ENCODE data around the gene ZNF705A. TPM values are rescaled to one million over a fixed set of nuclear protein-coding genes. Genes with fewer than 3 reads are reported as not detected.
"Not testable (repeated sequence)": the region's sequence is repeated elsewhere in the genome, so short reads cannot be mapped to it uniquely, and the experiment has no call there.

The ZNF705A gene
- polyA plus RNA-seq, 1 donor (not counting 4 experiments of a cell fraction or from before 2014, with no cell fraction given), result not detected

DNA sequence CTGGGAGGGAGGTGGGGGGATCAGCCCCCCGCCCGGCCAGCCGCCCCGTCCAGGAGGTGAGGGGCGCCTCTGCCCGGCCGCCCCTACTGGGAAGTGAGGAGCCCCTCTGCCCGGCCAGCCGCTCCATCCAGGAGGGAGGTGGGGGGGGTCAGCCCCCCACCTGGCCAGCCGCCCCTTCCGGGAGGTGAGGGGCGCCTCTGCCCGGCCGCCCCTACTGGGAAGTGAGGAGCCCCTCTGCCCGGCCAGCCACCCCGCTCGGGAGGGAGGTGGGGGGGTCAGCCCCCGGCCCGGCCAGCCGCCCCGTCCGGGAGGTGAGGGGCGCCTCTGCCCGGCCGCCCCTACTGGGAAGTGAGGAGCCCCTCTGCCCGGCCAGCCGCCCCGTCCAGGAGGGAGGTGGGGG lies 27.4 kb downstream of the ZNF705A start:
- H3K4me3 ChIP-seq (ENCODE audit: control insufficient read depth in 2 of 3, extremely low read depth in 1 of 3, insufficient read depth in 2 of 3, low read depth in 1 of 3, low read length in 3 of 3); H3K27me3 ChIP-seq (ENCODE audit: control insufficient read depth, extremely low read depth, insufficient read depth, low read length); FAIRE-seq; H4K20me1 ChIP-seq (ENCODE audit: control insufficient read depth, extremely low read depth, insufficient read depth, low read length); H3K9me1 ChIP-seq (ENCODE audit: control insufficient read depth, extremely low read depth, insufficient read depth, low read length); H3K27ac ChIP-seq (ENCODE audit: control insufficient read depth, insufficient read depth, low read length); H2AFZ ChIP-seq (ENCODE audit: control insufficient read depth, low read length); H3K4me1 ChIP-seq (ENCODE audit: control insufficient read depth, extremely low read depth, insufficient read depth, low read length); H3K9me3 ChIP-seq (ENCODE audit: control insufficient read depth, low read depth, low read length); H3K79me2 ChIP-seq (ENCODE audit: control insufficient read depth, insufficient read depth, low read length); dilution Hi-C loops (cut with MboI; ENCODE audit: extremely low pct_ligation_motif_present, low sequenced_read_pairs); H3K4me2 ChIP-seq (ENCODE audit: control insufficient read depth, extremely low read depth, insufficient read depth, low read depth, low read length); DNase-seq (ENCODE audit: low read depth, low spot score); H3K36me3 ChIP-seq (ENCODE audit: control insufficient read depth in 2 of 2, extremely low read depth in 1 of 2, insufficient read depth in 2 of 2, low read length in 2 of 2); H3K9ac ChIP-seq (ENCODE audit: control insufficient read depth, extremely low read depth, insufficient read depth, low read length): not testable (repeated sequence)

GRCh38 chr12:8188088-8188487 lies 31.3 kb downstream of the ZNF705A start:
- dilution Hi-C loops (cut with MboI; ENCODE audit: extremely low pct_ligation_motif_present, low sequenced_read_pairs), result not testable (repeated sequence)

GRCh38 chr12:8197685-8198308 lies 41.0 kb downstream of the ZNF705A start:
- H3K36me3 ChIP-seq (ENCODE audit: control insufficient read depth in 2 of 2, extremely low read depth in 1 of 2, insufficient read depth in 2 of 2, low read length in 2 of 2); H3K9me3 ChIP-seq (ENCODE audit: control insufficient read depth, low read depth, low read length); FAIRE-seq; H3K79me2 ChIP-seq (ENCODE audit: control insufficient read depth, insufficient read depth, low read length); H3K9me1 ChIP-seq (ENCODE audit: control insufficient read depth, extremely low read depth, insufficient read depth, low read length); H3K27me3 ChIP-seq (ENCODE audit: control insufficient read depth, extremely low read depth, insufficient read depth, low read length); H3K4me2 ChIP-seq (ENCODE audit: control insufficient read depth, extremely low read depth, insufficient read depth, low read depth, low read length); H4K20me1 ChIP-seq (ENCODE audit: control insufficient read depth, extremely low read depth, insufficient read depth, low read length); DNase-seq (ENCODE audit: low read depth, low spot score); H3K27ac ChIP-seq (ENCODE audit: control insufficient read depth, insufficient read depth, low read length); dilution Hi-C loops (cut with MboI; ENCODE audit: extremely low pct_ligation_motif_present, low sequenced_read_pairs); H3K9ac ChIP-seq (ENCODE audit: control insufficient read depth, extremely low read depth, insufficient read depth, low read length); H2AFZ ChIP-seq (ENCODE audit: control insufficient read depth, low read length); H3K4me1 ChIP-seq (ENCODE audit: control insufficient read depth, extremely low read depth, insufficient read depth, low read length); H3K4me3 ChIP-seq (ENCODE audit: control insufficient read depth in 2 of 3, extremely low read depth in 1 of 3, insufficient read depth in 2 of 3, low read depth in 1 of 3, low read length in 3 of 3): not testable (repeated sequence)

More at GRCh38 chr12:8188088-8188487, 31.3 kb downstream of the ZNF705A start:
- not testable (repeated sequence) for DNase-seq (ENCODE audit: low read depth, low spot score); H3K9me1 ChIP-seq (ENCODE audit: control insufficient read depth, extremely low read depth, insufficient read depth, low read length); H3K79me2 ChIP-seq (ENCODE audit: control insufficient read depth, insufficient read depth, low read length); H3K9me3 ChIP-seq (ENCODE audit: control insufficient read depth, low read depth, low read length); H3K27me3 ChIP-seq (ENCODE audit: control insufficient read depth, extremely low read depth, insufficient read depth, low read length); H3K27ac ChIP-seq (ENCODE audit: control insufficient read depth, insufficient read depth, low read length); H3K4me3 ChIP-seq (ENCODE audit: control insufficient read depth in 2 of 3, extremely low read depth in 1 of 3, insufficient read depth in 2 of 3, low read depth in 1 of 3, low read length in 3 of 3); H2AFZ ChIP-seq (ENCODE audit: control insufficient read depth, low read length); H4K20me1 ChIP-seq (ENCODE audit: control insufficient read depth, extremely low read depth, insufficient read depth, low read length); H3K4me1 ChIP-seq (ENCODE audit: control insufficient read depth, extremely low read depth, insufficient read depth, low read length); H3K4me2 ChIP-seq (ENCODE audit: control insufficient read depth, extremely low read depth, insufficient read depth, low read depth, low read length); H3K36me3 ChIP-seq (ENCODE audit: control insufficient read depth in 2 of 2, extremely low read depth in 1 of 2, insufficient read depth in 2 of 2, low read length in 2 of 2); FAIRE-seq; H3K9ac ChIP-seq (ENCODE audit: control insufficient read depth, extremely low read depth, insufficient read depth, low read length)

DNA sequence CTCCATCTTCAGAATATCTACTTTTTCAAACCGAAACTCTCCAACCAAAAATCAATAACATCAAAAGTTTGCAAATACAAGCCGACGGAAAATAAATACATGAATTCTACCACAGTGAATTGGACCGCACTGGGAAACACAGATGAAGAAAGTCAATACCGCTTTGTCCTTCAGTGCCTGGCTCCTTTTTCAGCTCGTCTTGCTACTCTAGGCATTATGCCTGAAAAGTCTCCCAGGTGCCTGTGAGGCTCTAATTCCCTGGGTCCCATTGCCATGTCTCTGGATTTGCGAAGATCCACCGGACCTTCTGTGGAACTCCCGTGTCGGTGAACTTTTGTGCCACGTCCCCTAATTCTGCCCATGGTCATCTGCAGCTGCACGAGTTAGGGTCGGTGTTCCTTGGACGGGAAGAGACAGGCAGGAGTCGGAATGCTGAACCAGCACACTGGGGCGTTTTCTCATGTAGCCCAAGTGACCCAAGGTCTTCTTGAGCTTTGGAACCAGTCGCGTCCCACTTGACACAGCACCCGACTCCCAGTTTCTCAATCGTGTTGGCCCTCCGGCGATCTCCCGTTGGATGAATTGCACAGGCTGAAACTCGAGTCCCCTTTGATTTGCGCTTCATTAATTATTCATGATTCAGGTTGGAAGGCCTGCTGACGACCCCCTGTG lies 62.0 kb downstream of the ZNF705A start:
- FAIRE-seq; H3K4me1 ChIP-seq (ENCODE audit: control insufficient read depth, extremely low read depth, insufficient read depth, low read length); H3K36me3 ChIP-seq (ENCODE audit: control insufficient read depth in 2 of 2, extremely low read depth in 1 of 2, insufficient read depth in 2 of 2, low read length in 2 of 2); H3K9ac ChIP-seq (ENCODE audit: control insufficient read depth, extremely low read depth, insufficient read depth, low read length); H3K4me2 ChIP-seq (ENCODE audit: control insufficient read depth, extremely low read depth, insufficient read depth, low read depth, low read length); H3K9me1 ChIP-seq (ENCODE audit: control insufficient read depth, extremely low read depth, insufficient read depth, low read length); H3K9me3 ChIP-seq (ENCODE audit: control insufficient read depth, low read depth, low read length); H3K4me3 ChIP-seq (ENCODE audit: control insufficient read depth in 2 of 3, extremely low read depth in 1 of 3, insufficient read depth in 2 of 3, low read depth in 1 of 3, low read length in 3 of 3); H3K27me3 ChIP-seq (ENCODE audit: control insufficient read depth, extremely low read depth, insufficient read depth, low read length); H3K79me2 ChIP-seq (ENCODE audit: control insufficient read depth, insufficient read depth, low read length); H3K27ac ChIP-seq (ENCODE audit: control insufficient read depth, insufficient read depth, low read length); dilution Hi-C loops (cut with MboI; ENCODE audit: extremely low pct_ligation_motif_present, low sequenced_read_pairs); H2AFZ ChIP-seq (ENCODE audit: control insufficient read depth, low read length); H4K20me1 ChIP-seq (ENCODE audit: control insufficient read depth, extremely low read depth, insufficient read depth, low read length); DNase-seq (ENCODE audit: low read depth, low spot score): not testable (repeated sequence)

DNA sequence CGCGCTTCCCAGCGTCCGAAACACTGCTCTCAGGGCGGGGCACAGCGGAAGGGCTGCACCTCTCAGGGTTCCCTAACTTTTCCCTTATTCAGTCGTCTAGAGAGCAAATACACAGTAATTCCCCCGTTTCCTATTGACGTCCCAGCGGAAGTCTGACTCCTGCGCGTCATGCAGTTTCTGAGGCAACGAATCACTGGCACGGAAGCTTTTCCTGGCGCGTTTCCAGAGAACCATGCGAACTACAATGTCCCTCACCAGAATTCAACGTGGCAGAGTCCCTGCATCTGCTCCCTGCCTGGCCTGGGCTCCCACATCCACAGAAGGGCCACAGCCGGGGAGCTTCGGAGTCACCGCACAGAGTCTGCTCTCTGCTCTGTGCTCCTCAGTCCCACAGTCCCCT lies 64.6 kb downstream of the ZNF705A start:
- dilution Hi-C loops (cut with MboI; ENCODE audit: extremely low pct_ligation_motif_present, low sequenced_read_pairs); H3K79me2 ChIP-seq (ENCODE audit: control insufficient read depth, insufficient read depth, low read length); H3K4me1 ChIP-seq (ENCODE audit: control insufficient read depth, extremely low read depth, insufficient read depth, low read length); H3K9ac ChIP-seq (ENCODE audit: control insufficient read depth, extremely low read depth, insufficient read depth, low read length); H3K9me3 ChIP-seq (ENCODE audit: control insufficient read depth, low read depth, low read length); H2AFZ ChIP-seq (ENCODE audit: control insufficient read depth, low read length); H3K27ac ChIP-seq (ENCODE audit: control insufficient read depth, insufficient read depth, low read length); H3K36me3 ChIP-seq (ENCODE audit: control insufficient read depth in 2 of 2, extremely low read depth in 1 of 2, insufficient read depth in 2 of 2, low read length in 2 of 2); H4K20me1 ChIP-seq (ENCODE audit: control insufficient read depth, extremely low read depth, insufficient read depth, low read length); H3K4me2 ChIP-seq (ENCODE audit: control insufficient read depth, extremely low read depth, insufficient read depth, low read depth, low read length); DNase-seq (ENCODE audit: low read depth, low spot score); H3K9me1 ChIP-seq (ENCODE audit: control insufficient read depth, extremely low read depth, insufficient read depth, low read length); H3K4me3 ChIP-seq (ENCODE audit: control insufficient read depth in 2 of 3, extremely low read depth in 1 of 3, insufficient read depth in 2 of 3, low read depth in 1 of 3, low read length in 3 of 3); FAIRE-seq; H3K27me3 ChIP-seq (ENCODE audit: control insufficient read depth, extremely low read depth, insufficient read depth, low read length): not testable (repeated sequence)

Data from keratinocyte (primary cell).